A673 (cell line): ENCODE results near the gene KLF3. TPM values are rescaled to one million over a fixed set of nuclear protein-coding genes. Genes with fewer than 3 reads are reported as not detected.

ENCODE experiments used
- BruUV-seq: library from RNA; stranded (reverse); fragments of 400-500 nt; replicated peaks from 2 replicates; lab custom pipeline; 2021; lab: Mats Ljungman, UMichigan
- CTCF ChIA-PET: fragments of 300-600 bp; sonication (Branson Sonifier 250); formaldehyde crosslinking; loops from one replicate; lab custom pipeline; 2022; ENCODE audit warnings: antibody characterized with exemption; lab: Charles Lee
- POLR2A ChIA-PET: fragments of 300-600 bp; sonication (Branson Sonifier 250); formaldehyde crosslinking; loops from one replicate; lab custom pipeline; 2022; ENCODE audit warnings: antibody characterized with exemption; ENCODE audit not compliant: low non-redundant PET; lab: Charles Lee
- DNase-seq: peaks from one replicate; pipeline ENCODE4 v3.0.0-alpha.2; 2015; ENCODE audit warnings: low spot score
- H3K27ac ChIP-seq: fragments of 200-600 bp; sonication (generic); 2 replicates; pipeline ENCODE4 v1.5.1; 2016; ENCODE audit warnings: mixed run types, low read depth, mild to moderate bottlenecking, mixed read lengths, antibody characterized with exemption, low read length; ENCODE audit not compliant: poor library complexity, severe bottlenecking
- H3K27me3 ChIP-seq: fragments of 200-600 bp; sonication (generic); replicated peaks from 2 replicates; pipeline ENCODE4 v1.6.1; 2017; ENCODE audit warnings: mixed run types, low read depth, mild to moderate bottlenecking, mixed read lengths, antibody characterized with exemption, low read length; ENCODE audit not compliant: insufficient read depth, poor library complexity
- H3K36me3 ChIP-seq: fragments of 200-600 bp; sonication (generic); 2 replicates; pipeline ENCODE4 v1.6.1; 2016; ENCODE audit warnings: mixed run types, mild to moderate bottlenecking, mixed read lengths, antibody characterized with exemption, low read length; ENCODE audit not compliant: insufficient read depth, poor library complexity, severe bottlenecking
- H3K4me1 ChIP-seq: fragments of 200-600 bp; sonication (generic); 2 replicates; pipeline ENCODE4 v1.6.1; 2017; ENCODE audit warnings: mixed run types, mild to moderate bottlenecking, mixed read lengths, antibody characterized with exemption, low read length; ENCODE audit not compliant: insufficient read depth, poor library complexity, severe bottlenecking
- H3K4me3 ChIP-seq: fragments of 200-600 bp; sonication (generic); 2 replicates; pipeline ENCODE4 v1.5.1; 2016; ENCODE audit warnings: low read depth, mixed run types, mild to moderate bottlenecking, mixed read lengths, low read length; ENCODE audit not compliant: poor library complexity, severe bottlenecking
- H3K9me3 ChIP-seq: fragments of 200-600 bp; sonication (generic); 2 replicates; pipeline ENCODE4 v1.6.1; 2016; ENCODE audit warnings: mixed run types, low read depth, mild to moderate bottlenecking, mixed read lengths, antibody characterized with exemption, low read length; ENCODE audit not compliant: poor library complexity, severe bottlenecking
- EZH2 ChIP-seq: fragments of 200-600 bp; sonication (generic); IDR thresholded peaks from 2 replicates; pipeline ENCODE4 v1.6.1; 2017; ENCODE audit warnings: borderline replicate concordance, low read depth, mild to moderate bottlenecking, mixed read lengths, antibody characterized with exemption, low read length; ENCODE audit not compliant: poor library complexity, severe bottlenecking
- intact Hi-C: fragments of 100-400 bp; cut with micrococcal nuclease; formaldehyde crosslinking; loops from one replicate; pipeline ENCODE4 v1.10.0; 2022; ENCODE audit not compliant: unreplicated experiment
- total RNA-seq: library from RNA; stranded (reverse); gene quantifications from 2 replicates; pipeline ENCODE4 v1.2.3, GENCODE V29; 2021
- TF ChIP-seq, protein P1 (sequence below): fragments of 300-800, 200-600 bp; sonication (generic); conservative IDR thresholded peaks from 2 replicates; pipeline ENCODE4 v1.5.1; 2017; ENCODE audit warnings: low read depth, mild to moderate bottlenecking, antibody characterized with exemption, low read length, moderate library complexity, mixed read lengths

KLF3 gene
- total RNA-seq, 1 experiment from 2014 or later, result 36.1 TPM

GRCh38 chr4:38686682-38687081 is 22.7 kb downstream of the KLF3 start:
- no peak overlapping the region for H3K27ac ChIP-seq
- H3K27me3 ChIP-seq, result no peaks in the 10 kb centered on the region
- intact Hi-C loops, result no loop called here
- ChIA-PET CTCF (no interaction called here), POLR2A (no interaction called here)
- DNase-seq, result no peak
- peaks cover 59% of the 10 kb centered on the region for H3K36me3 ChIP-seq
- H3K4me1 ChIP-seq, result peaks cover 12% of the 10 kb centered on the region
- H3K4me3 ChIP-seq, result no peak overlapping the region
- BruUV-seq, result no TSS peak
- TF ChIP-seq, protein P1, sequence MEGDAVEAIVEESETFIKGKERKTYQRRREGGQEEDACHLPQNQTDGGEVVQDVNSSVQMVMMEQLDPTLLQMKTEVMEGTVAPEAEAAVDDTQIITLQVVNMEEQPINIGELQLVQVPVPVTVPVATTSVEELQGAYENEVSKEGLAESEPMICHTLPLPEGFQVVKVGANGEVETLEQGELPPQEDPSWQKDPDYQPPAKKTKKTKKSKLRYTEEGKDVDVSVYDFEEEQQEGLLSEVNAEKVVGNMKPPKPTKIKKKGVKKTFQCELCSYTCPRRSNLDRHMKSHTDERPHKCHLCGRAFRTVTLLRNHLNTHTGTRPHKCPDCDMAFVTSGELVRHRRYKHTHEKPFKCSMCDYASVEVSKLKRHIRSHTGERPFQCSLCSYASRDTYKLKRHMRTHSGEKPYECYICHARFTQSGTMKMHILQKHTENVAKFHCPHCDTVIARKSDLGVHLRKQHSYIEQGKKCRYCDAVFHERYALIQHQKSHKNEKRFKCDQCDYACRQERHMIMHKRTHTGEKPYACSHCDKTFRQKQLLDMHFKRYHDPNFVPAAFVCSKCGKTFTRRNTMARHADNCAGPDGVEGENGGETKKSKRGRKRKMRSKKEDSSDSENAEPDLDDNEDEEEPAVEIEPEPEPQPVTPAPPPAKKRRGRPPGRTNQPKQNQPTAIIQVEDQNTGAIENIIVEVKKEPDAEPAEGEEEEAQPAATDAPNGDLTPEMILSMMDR, result no peak
- no peak for TF ChIP-seq EZH2
- H3K9me3 ChIP-seq, result no peaks in the 10 kb centered on the region

- no peak for TF ChIP-seq EZH2
- TF ChIP-seq, protein P1, result no peak
- H3K4me1 ChIP-seq, result peaks cover 12% of the 10 kb centered on the region
- no TSS peak for BruUV-seq
- H3K27me3 ChIP-seq, result no peaks in the 10 kb centered on the region
- CTCF ChIA-PET, result interaction anchor here (0.6 kb wide), 1 partner anchor 44 kb away, joined by 3 read pairs; no protein-coding TSS in a partner anchor
- POLR2A ChIA-PET, result no interaction called here
- peaks cover 58% of the 10 kb centered on the region for H3K36me3 ChIP-seq
- no peak overlapping the region for H3K4me3 ChIP-seq
- no peaks in the 10 kb centered on the region for H3K9me3 ChIP-seq
- peak overlapping the region; percentile 7 for H3K27ac ChIP-seq
- DNase-seq, result no peak
- intact Hi-C loops, result no loop called here
These were observed 23.6 kb downstream of the KLF3 start for GRCh38 chr4:38687571-38688011.

GRCh38 chr4:38688676-38689355 is 24.8 kb downstream of the KLF3 start:
- BruUV-seq, result no TSS peak
- no peak for TF ChIP-seq EZH2
- TF ChIP-seq, protein P1, result no peak
- Histone ChIP-seq H3K9me3 (no peaks in the 10 kb centered on the region), H3K4me1 (peaks cover 6% of the 10 kb centered on the region), H3K4me3 (no peak overlapping the region), H3K27ac (no peak overlapping the region), H3K27me3 (no peaks in the 10 kb centered on the region), H3K36me3 (peaks cover 55% of the 10 kb centered on the region)
- CTCF ChIA-PET, result no interaction called here
- intact Hi-C loops, result no loop called here
- DNase-seq, result no peak
- POLR2A ChIA-PET, result no interaction called here
